Mesodermal cell (in vitro differentiated cells): Measurements from ENCODE around the gene KLHL13.
"Not testable (repeated sequence)": the region's sequence is repeated elsewhere in the genome, so short reads cannot be mapped to it uniquely, and the experiment has no call there.

Experiments used
- H3K27ac ChIP-seq: 2 replicates; pipeline ENCODE4 v1.7.0; 2013; ENCODE audit warnings: mild to moderate bottlenecking, low read depth, low read length, moderate library complexity; ENCODE audit not compliant: severe bottlenecking
- H3K36me3 ChIP-seq: 2 replicates; pipeline ENCODE4 v1.7.1; 2013; ENCODE audit warnings: mild to moderate bottlenecking, low read length, moderate library complexity; ENCODE audit not compliant: control insufficient read depth, insufficient read depth
- H3K4me1 ChIP-seq: one replicate; pipeline ENCODE4 v1.7.1; 2013; ENCODE audit warnings: mild to moderate bottlenecking, low read length; ENCODE audit not compliant: insufficient read depth, control insufficient read depth, poor library complexity, severe bottlenecking
- H3K4me3 ChIP-seq: 2 replicates; pipeline ENCODE4 v1.7.0; 2013; ENCODE audit warnings: low read length, control low read depth, mild to moderate bottlenecking; ENCODE audit not compliant: insufficient read depth, poor library complexity, severe bottlenecking; ENCODE audit errors: extremely low read depth
- H3K9me3 ChIP-seq: 2 replicates; pipeline ENCODE4 v1.7.1; 2013; ENCODE audit warnings: mild to moderate bottlenecking, low read length, moderate library complexity; ENCODE audit not compliant: control insufficient read depth
- WGBS, 2 experiments: methylation state at CpG; one replicate each; pipeline ENCODE4 v1.1.5; 2013; ENCODE audit warnings: missing lambda C conversion rate in 2 of 2; ENCODE audit not compliant: insufficient coverage in 2 of 2; 5-methylcytosine and 5-hydroxymethylcytosine counted together

The KLHL13 gene

GRCh38 chrX:118129681-118130080 is 13.1 kb upstream of the KLHL13 start:
- Histone ChIP-seq H3K9me3 (no peaks in the 10 kb centered on the region), H3K27ac (no peak overlapping the region), H3K36me3 (no peaks in the 10 kb centered on the region), H3K4me3 (no peak overlapping the region), H3K4me1 (no peaks in the 10 kb centered on the region)

GRCh38 chrX:118128724-118129123 is 12.1 kb upstream of the KLHL13 start:
- Histone ChIP-seq H3K4me1 (no peaks in the 10 kb centered on the region), H3K36me3 (no peaks in the 10 kb centered on the region)
- 83% methylated on average over 5 of the region's 18 CpGs; no CpG with 5 or more reads in 1 of the 2 experiments for WGBS, 2 experiments

GRCh38 chrX:118126286-118126685 is 9.7 kb upstream of the KLHL13 start:
- H3K27ac ChIP-seq: no peak overlapping the region
- WGBS, 2 experiments: no CpG with 5 or more reads among the region's 2 CpGs

More at GRCh38 chrX:118128724-118129123, 12.1 kb upstream of the KLHL13 start:
- H3K27ac ChIP-seq: no peak overlapping the region
- H3K4me3 ChIP-seq: no peak overlapping the region
- H3K9me3 ChIP-seq: no peaks in the 10 kb centered on the region

GRCh38 chrX:118124243-118124642 is 7.6 kb upstream of the KLHL13 start:
- H3K9me3 ChIP-seq, H3K4me3 ChIP-seq, H3K36me3 ChIP-seq, H3K4me1 ChIP-seq, H3K27ac ChIP-seq: not testable (repeated sequence)
- WGBS, 2 experiments: no CpG with 5 or more reads among the region's 4 CpGs

More at GRCh38 chrX:118126286-118126685, 9.7 kb upstream of the KLHL13 start:
- no peak overlapping the region for H3K4me3 ChIP-seq
- no peaks in the 10 kb centered on the region for H3K4me1 ChIP-seq
- H3K36me3 ChIP-seq: no peaks in the 10 kb centered on the region
- no peaks in the 10 kb centered on the region for H3K9me3 ChIP-seq

GRCh38 chrX:118117741-118118140 is 1.1 kb upstream of the KLHL13 start:
- peaks cover 3% of the 10 kb centered on the region for H3K4me1 ChIP-seq
- H3K36me3 ChIP-seq: no peaks in the 10 kb centered on the region
- no peaks in the 10 kb centered on the region for H3K9me3 ChIP-seq
- no peak overlapping the region for H3K4me3 ChIP-seq
- H3K27ac ChIP-seq: no peak overlapping the region
- no CpG with 5 or more reads among the region's 2 CpGs for WGBS, 2 experiments

- no peaks in the 10 kb centered on the region for H3K36me3 ChIP-seq
- H3K9me3 ChIP-seq: no peaks in the 10 kb centered on the region
- WGBS, 2 experiments: 4% methylated on average over 18 of the region's 53 CpGs; no CpG with 5 or more reads in 1 of the 2 experiments
- H3K4me3 ChIP-seq: peak overlapping the region; percentile 46
- no peak overlapping the region for H3K27ac ChIP-seq
- H3K4me1 ChIP-seq: peaks cover 3% of the 10 kb centered on the region
Observed at GRCh38 chrX:118115953-118116712, 477 bp downstream of the KLHL13 start.

- 67% methylated on average over 1 of the region's 2 CpGs; no CpG with 5 or more reads in 1 of the 2 experiments for WGBS, 2 experiments
- no peaks in the 10 kb centered on the region for H3K9me3 ChIP-seq
- H3K4me3 ChIP-seq: no peak overlapping the region
- no peaks in the 10 kb centered on the region for H3K36me3 ChIP-seq
- peaks cover 3% of the 10 kb centered on the region for H3K4me1 ChIP-seq
- H3K27ac ChIP-seq: no peak overlapping the region
Observed at GRCh38 chrX:118114971-118115370, 1.6 kb downstream of the KLHL13 start.

GRCh38 chrX:118109065-118109464 is 7.5 kb downstream of the KLHL13 start:
- 60 to 100% methylated on average over 1 to 2 of the region's 5 CpGs for WGBS, 2 experiments
- Histone ChIP-seq H3K36me3 (no peaks in the 10 kb centered on the region), H3K27ac (no peak overlapping the region), H3K9me3 (no peaks in the 10 kb centered on the region), H3K4me3 (no peak overlapping the region), H3K4me1 (no peaks in the 10 kb centered on the region)

- no peaks in the 10 kb centered on the region for H3K4me1 ChIP-seq
- no peaks in the 10 kb centered on the region for H3K9me3 ChIP-seq
- no peak overlapping the region for H3K4me3 ChIP-seq
- WGBS, 2 experiments: 86% methylated on average over 1 of the region's 1 CpG; no CpG with 5 or more reads in 1 of the 2 experiments
- no peak overlapping the region for H3K27ac ChIP-seq
- H3K36me3 ChIP-seq: no peaks in the 10 kb centered on the region
Observed at GRCh38 chrX:118108304-118108703, 8.3 kb downstream of the KLHL13 start.

- Histone ChIP-seq H3K36me3 (no peaks in the 10 kb centered on the region), H3K27ac (no peak overlapping the region)
Observed at GRCh38 chrX:118100091-118100490, 16.5 kb downstream of the KLHL13 start.

GRCh38 chrX:118088084-118088483 is 28.5 kb downstream of the KLHL13 start:
- Histone ChIP-seq H3K36me3 (no peaks in the 10 kb centered on the region), H3K9me3 (no peaks in the 10 kb centered on the region), H3K27ac (no peak overlapping the region), H3K4me1 (no peaks in the 10 kb centered on the region), H3K4me3 (no peak overlapping the region)
- WGBS, 2 experiments: no CpG with 5 or more reads among the region's 4 CpGs

More at GRCh38 chrX:118100091-118100490, 16.5 kb downstream of the KLHL13 start:
- no peaks in the 10 kb centered on the region for H3K4me1 ChIP-seq
- no peak overlapping the region for H3K4me3 ChIP-seq
- no peaks in the 10 kb centered on the region for H3K9me3 ChIP-seq
- 100% methylated on average over 2 of the region's 5 CpGs; no CpG with 5 or more reads in 1 of the 2 experiments for WGBS, 2 experiments
